ENCODE results near the gene MMP19.
"Not testable (repeated sequence)": the region's sequence is repeated elsewhere in the genome, so short reads cannot be mapped to it uniquely, and the experiment has no call there.

MMP19 gene, protein sequence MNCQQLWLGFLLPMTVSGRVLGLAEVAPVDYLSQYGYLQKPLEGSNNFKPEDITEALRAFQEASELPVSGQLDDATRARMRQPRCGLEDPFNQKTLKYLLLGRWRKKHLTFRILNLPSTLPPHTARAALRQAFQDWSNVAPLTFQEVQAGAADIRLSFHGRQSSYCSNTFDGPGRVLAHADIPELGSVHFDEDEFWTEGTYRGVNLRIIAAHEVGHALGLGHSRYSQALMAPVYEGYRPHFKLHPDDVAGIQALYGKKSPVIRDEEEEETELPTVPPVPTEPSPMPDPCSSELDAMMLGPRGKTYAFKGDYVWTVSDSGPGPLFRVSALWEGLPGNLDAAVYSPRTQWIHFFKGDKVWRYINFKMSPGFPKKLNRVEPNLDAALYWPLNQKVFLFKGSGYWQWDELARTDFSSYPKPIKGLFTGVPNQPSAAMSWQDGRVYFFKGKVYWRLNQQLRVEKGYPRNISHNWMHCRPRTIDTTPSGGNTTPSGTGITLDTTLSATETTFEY

DNA sequence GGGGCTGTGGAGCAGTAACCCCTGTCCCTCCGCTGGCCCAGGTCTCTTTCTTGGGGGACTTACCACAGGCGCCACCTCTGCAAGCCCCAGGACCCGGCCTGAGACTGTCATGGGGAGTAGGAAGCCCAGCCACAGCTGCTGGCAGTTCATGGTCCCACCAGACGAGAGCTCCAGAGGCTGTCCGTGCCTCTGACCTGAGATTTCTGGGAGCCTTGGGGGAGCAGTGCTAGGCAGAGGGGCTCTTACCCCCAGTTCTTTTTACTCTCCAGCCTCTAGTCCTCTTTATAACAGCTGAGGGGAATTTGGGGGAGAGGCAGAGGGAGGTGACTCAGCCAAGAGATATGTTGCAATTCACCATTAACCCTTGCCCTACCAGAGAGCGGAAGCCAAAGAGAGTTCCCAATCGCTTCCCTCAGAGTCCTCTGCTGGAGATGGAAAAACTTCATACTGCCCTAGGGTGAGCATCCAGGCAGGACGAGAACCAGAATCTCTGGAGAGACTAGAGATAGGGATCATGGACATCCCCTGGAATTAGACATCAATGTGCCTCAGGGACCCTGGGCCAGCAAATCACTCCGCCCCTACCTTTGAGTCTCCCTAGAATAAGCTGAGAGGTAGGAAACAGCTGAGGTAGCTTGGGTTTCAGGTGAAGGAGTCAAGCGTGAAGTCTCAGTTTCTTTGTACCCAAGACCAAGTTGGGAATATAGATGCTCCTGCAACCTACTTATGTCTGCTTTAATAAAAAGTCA, at the start of gene MMP19:
TSS of gene MMP19 (minus strand) at position 256 of the 749 bp plus-strand sequence. CDS start at position 150, 106 bp downstream.
- Histone ChIP-seq H3K4me1 (ENCODE audit: control insufficient read depth, insufficient read depth, low read length) (peaks cover 7% of the 10 kb centered on the region), H3K9ac (ENCODE audit: low read length in 2 of 2) (peak within 1 kb of the TSS; percentile 36 to 57), H3K4me3 (ENCODE audit: low read length in 2 of 2) (peak within 1 kb of the TSS; percentile 60 to 64), H3K9me3 (ENCODE audit: control insufficient read depth in 2 of 2, low read length in 2 of 2) (no peaks in the 10 kb centered on the region), H3K27ac (ENCODE audit: low read length) (no peak within 1 kb of the TSS), H3K27me3 (ENCODE audit: control insufficient read depth in 1 of 2, insufficient read depth in 2 of 2, low read length in 2 of 2) (peaks cover 0 to 8% of the 10 kb centered on the region in 2 donors), H3K36me3 (ENCODE audit: control insufficient read depth in 2 of 2, insufficient read depth in 2 of 2, low read length in 2 of 2) (no peaks in the 10 kb centered on the region)

DNA sequence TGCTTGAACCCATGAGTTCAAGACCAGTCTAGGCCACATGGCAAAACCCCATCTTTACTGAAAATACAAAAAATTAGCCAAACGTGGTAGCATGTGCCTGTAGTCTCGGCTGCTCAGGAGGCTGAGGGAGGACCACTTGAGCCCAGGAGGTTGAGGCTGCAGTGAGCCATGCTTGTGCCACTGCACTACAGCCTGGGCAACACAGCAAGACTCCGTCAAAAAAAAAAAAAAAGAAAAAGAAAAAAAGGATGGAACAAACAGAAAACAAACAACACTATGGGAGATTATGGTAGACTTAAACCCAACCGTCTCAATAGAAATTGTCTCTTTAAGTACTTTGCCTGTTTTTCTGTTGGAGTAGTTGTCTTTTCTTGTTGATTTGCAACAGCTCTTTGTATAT, 48.6 kb upstream of the MMP19 start:
- Histone ChIP-seq H3K9me3 (ENCODE audit: control insufficient read depth in 2 of 2, low read length in 2 of 2) (no peaks in the 10 kb centered on the region), H3K4me3 (ENCODE audit: low read length in 2 of 2) (no peak overlapping the region), H3K9ac (ENCODE audit: low read length in 2 of 2) (no peak overlapping the region), H3K27me3 (ENCODE audit: control insufficient read depth in 1 of 2, insufficient read depth in 2 of 2, low read length in 2 of 2) (no peaks in the 10 kb centered on the region), H3K36me3 (ENCODE audit: control insufficient read depth in 2 of 2, insufficient read depth in 2 of 2, low read length in 2 of 2) (no peaks in the 10 kb centered on the region), H3K4me1 (ENCODE audit: control insufficient read depth, insufficient read depth, low read length) (no peaks in the 10 kb centered on the region), H3K27ac (ENCODE audit: low read length) (no peak overlapping the region)

DNA sequence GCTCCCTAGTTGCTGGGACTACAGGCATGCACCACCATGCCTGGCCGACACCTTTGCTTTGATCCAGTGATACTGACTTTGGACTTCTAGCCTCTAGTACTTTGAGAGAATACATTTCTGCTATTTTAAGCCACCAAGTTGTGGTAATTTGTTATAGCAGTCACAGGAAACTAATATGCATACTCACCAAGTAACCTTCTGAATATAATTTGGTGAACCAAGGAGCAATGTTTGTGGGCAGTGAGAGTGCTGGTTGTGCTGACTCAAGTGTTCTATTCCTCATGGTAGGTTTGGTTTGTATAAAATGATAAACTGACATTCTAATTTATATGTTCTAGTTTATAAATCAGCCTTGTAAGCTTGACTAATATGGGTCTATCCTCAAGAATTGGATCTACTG, 42.4 kb upstream of the MMP19 start:
- Histone ChIP-seq H3K9ac (ENCODE audit: low read length in 2 of 2) (no peak overlapping the region), H3K27ac (ENCODE audit: low read length) (no peak overlapping the region), H3K4me1 (ENCODE audit: control insufficient read depth, insufficient read depth, low read length) (no peaks in the 10 kb centered on the region), H3K4me3 (ENCODE audit: low read length in 2 of 2) (no peak overlapping the region), H3K27me3 (ENCODE audit: control insufficient read depth in 1 of 2, insufficient read depth in 2 of 2, low read length in 2 of 2) (no peaks in the 10 kb centered on the region), H3K9me3 (ENCODE audit: control insufficient read depth in 2 of 2, low read length in 2 of 2) (no peaks in the 10 kb centered on the region), H3K36me3 (ENCODE audit: control insufficient read depth in 2 of 2, insufficient read depth in 2 of 2, low read length in 2 of 2) (no peaks in the 10 kb centered on the region)

DNA sequence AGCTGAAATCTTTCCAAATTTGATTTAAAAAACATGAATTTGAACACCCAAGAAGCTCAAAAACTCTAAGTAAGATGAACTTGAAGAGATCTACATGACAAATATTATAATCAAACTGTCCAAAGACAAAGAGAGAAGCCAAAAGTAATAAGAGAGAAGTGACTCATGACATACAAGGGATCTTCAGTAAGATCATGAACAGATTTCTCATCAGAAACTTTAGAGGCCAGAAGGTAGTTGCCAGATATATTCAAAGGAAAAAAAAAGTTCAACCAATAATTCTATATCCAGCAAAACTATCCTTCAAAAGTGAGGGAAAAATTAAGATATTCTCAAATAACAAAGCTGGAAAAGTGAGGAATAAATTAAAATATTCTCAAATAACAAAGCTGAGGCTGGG, 35.1 kb upstream of the MMP19 start:
- H3K36me3 ChIP-seq (ENCODE audit: control insufficient read depth in 2 of 2, insufficient read depth in 2 of 2, low read length in 2 of 2), result no peaks in the 10 kb centered on the region
- H3K9ac ChIP-seq (ENCODE audit: low read length in 2 of 2), result no peak overlapping the region
- H3K27me3 ChIP-seq (ENCODE audit: control insufficient read depth in 1 of 2, insufficient read depth in 2 of 2, low read length in 2 of 2), result no peaks in the 10 kb centered on the region
- H3K27ac ChIP-seq (ENCODE audit: low read length), result no peak overlapping the region
- H3K4me3 ChIP-seq (ENCODE audit: low read length in 2 of 2), result no peak overlapping the region
- no peaks in the 10 kb centered on the region for H3K9me3 ChIP-seq (ENCODE audit: control insufficient read depth in 2 of 2, low read length in 2 of 2)
- H3K4me1 ChIP-seq (ENCODE audit: control insufficient read depth, insufficient read depth, low read length), result no peaks in the 10 kb centered on the region

DNA sequence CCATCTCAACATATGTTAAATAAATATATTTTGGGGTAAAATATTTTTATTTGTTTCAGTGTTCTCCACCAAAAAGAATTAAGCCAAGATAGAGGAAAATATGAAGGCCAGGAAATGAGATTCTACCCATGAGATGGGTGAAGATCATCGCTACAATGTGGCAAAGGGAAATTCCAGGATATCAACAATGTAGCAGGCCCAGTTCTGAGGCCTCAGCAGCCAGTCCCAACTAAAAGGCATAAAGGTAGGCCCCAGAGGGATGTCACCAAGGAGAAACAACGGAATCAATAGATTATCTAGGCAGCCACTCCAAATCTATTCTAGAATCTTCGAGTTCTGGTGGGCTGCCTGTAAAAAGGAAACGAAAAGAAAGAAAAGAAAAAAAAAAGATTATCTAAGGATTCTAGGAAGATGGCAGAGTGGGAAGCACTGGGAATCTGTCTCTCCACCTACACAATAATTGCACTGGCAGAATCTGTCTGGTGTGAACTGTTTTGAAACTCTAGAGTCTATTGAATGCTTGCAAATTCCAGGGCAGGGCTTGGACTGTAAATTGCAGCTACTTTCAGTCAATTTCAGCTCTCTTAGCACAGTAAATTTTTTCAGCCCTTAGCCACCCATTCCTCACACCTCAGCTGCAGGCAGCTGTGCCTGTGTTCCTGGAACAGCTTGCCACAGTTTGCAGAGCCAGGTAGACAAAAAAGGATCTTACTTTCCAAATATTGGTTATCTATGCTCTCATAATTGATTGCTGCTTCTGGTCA, 33.1 kb upstream of the MMP19 start:
- H3K9me3 ChIP-seq (ENCODE audit: control insufficient read depth in 2 of 2, low read length in 2 of 2), result no peaks in the 10 kb centered on the region
- H3K4me3 ChIP-seq (ENCODE audit: low read length in 2 of 2), result no peak overlapping the region
- no peak overlapping the region for H3K27ac ChIP-seq (ENCODE audit: low read length)
- no peaks in the 10 kb centered on the region for H3K4me1 ChIP-seq (ENCODE audit: control insufficient read depth, insufficient read depth, low read length)
- no peaks in the 10 kb centered on the region for H3K27me3 ChIP-seq (ENCODE audit: control insufficient read depth in 1 of 2, insufficient read depth in 2 of 2, low read length in 2 of 2)
- H3K9ac ChIP-seq (ENCODE audit: low read length in 2 of 2), result no peak overlapping the region
- no peaks in the 10 kb centered on the region for H3K36me3 ChIP-seq (ENCODE audit: control insufficient read depth in 2 of 2, insufficient read depth in 2 of 2, low read length in 2 of 2)

DNA sequence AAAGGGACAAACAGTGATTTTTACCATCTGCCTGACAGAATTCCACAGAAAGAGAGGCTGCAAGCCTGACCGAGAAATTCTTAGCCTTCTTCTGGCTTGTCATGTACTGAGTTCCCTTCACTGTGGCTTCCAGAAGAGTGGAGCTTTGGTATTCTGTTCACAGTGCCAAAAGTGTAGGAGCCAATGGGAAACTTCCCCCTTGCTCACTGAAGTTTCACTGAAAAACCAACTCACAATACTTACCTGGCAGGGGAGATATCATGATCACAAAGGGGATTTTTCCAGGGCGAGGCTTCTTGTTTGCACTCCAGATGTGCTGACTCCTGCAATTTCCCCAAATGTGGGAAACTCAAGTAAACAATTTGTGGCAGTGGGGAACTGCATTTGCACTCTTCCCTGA, 31.7 kb upstream of the MMP19 start:
- Histone ChIP-seq H3K9ac (ENCODE audit: low read length in 2 of 2) (no peak overlapping the region), H3K27me3 (ENCODE audit: control insufficient read depth in 1 of 2, insufficient read depth in 2 of 2, low read length in 2 of 2) (no peaks in the 10 kb centered on the region), H3K4me1 (ENCODE audit: control insufficient read depth, insufficient read depth, low read length) (no peaks in the 10 kb centered on the region), H3K36me3 (ENCODE audit: control insufficient read depth in 2 of 2, insufficient read depth in 2 of 2, low read length in 2 of 2) (no peaks in the 10 kb centered on the region), H3K27ac (ENCODE audit: low read length) (no peak overlapping the region), H3K4me3 (ENCODE audit: low read length in 2 of 2) (no peak overlapping the region), H3K9me3 (ENCODE audit: control insufficient read depth in 2 of 2, low read length in 2 of 2) (no peaks in the 10 kb centered on the region)

DNA sequence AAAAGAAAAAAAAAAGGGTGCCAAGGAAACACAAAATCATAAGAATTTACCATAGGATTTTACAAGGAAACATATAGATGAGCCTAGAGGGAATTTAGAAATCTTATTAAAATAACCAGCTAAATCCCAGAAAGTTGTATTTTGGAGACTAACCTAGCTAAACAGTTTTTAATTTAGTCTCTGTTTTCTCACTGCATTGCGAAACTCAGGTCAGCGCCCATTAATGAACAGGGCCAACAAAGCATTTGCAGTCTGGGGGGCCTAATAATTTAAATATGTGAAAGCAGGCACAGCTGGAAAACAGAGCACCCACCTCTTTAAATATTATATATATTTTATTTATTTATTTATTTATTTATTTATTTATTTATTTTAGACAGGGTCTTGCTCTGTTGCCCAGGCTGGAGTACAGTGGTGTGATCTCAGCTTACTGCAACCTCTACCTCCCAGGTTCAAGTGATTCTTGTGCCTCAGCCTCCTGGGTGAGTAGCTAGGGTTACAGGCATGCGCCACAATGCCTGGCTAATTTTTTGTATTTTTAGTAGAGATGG, 23.8 kb upstream of the MMP19 start:
- H3K36me3 ChIP-seq (ENCODE audit: control insufficient read depth in 2 of 2, insufficient read depth in 2 of 2, low read length in 2 of 2); H3K9me3 ChIP-seq (ENCODE audit: control insufficient read depth in 2 of 2, low read length in 2 of 2); H3K9ac ChIP-seq (ENCODE audit: low read length in 2 of 2); H3K27ac ChIP-seq (ENCODE audit: low read length); H3K27me3 ChIP-seq (ENCODE audit: control insufficient read depth in 1 of 2, insufficient read depth in 2 of 2, low read length in 2 of 2); H3K4me1 ChIP-seq (ENCODE audit: control insufficient read depth, insufficient read depth, low read length); H3K4me3 ChIP-seq (ENCODE audit: low read length in 2 of 2): not testable (repeated sequence)

DNA sequence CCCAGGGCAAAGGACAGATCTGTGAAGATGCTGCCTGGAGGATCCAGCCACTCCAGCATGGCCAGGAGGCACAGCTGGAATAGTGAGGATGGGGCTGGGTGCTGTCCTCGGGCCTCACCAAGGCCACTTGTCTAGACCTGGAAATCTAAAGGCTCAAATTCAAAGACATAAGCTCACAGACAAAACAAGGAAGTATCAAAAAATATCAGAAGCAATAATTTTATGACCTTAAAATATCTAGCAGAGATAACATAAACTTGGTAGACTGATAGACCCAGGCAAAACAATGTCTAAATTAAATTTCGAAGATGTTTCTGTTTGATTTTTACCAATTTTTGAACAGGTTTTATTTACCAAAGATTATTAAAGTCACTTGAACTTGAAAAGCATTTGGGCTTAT, 22.6 kb upstream of the MMP19 start:
- H3K4me3 ChIP-seq (ENCODE audit: low read length in 2 of 2), result no peak overlapping the region

DNA sequence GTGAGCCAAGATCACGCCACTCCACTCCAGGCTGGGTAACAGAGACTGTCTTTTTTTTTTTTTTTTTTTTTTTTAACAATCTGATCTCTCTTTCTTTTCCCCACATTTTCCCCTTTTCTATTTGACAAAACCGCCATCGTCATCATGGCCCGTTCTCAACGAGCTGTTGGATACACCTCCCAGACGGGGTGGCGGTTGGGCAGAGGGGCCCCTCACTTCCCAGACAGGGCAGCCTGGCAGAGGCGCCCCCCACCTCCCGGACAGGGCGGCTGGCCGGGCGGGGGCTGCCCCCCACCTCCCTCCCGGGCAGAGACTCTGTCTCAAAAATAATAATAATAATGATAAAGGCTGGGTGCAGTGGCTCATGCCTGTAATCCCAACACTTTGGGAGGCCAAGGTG, 20.2 kb upstream of the MMP19 start:
- not testable (repeated sequence) for H3K27me3 ChIP-seq (ENCODE audit: control insufficient read depth in 1 of 2, insufficient read depth in 2 of 2, low read length in 2 of 2); H3K27ac ChIP-seq (ENCODE audit: low read length); H3K4me1 ChIP-seq (ENCODE audit: control insufficient read depth, insufficient read depth, low read length); H3K9me3 ChIP-seq (ENCODE audit: control insufficient read depth in 2 of 2, low read length in 2 of 2); H3K9ac ChIP-seq (ENCODE audit: low read length in 2 of 2); H3K4me3 ChIP-seq (ENCODE audit: low read length in 2 of 2); H3K36me3 ChIP-seq (ENCODE audit: control insufficient read depth in 2 of 2, insufficient read depth in 2 of 2, low read length in 2 of 2)

More for the DNA sequence above, 22.6 kb upstream of the MMP19 start:
- no peaks in the 10 kb centered on the region for H3K9me3 ChIP-seq (ENCODE audit: control insufficient read depth in 2 of 2, low read length in 2 of 2)
- H3K4me1 ChIP-seq (ENCODE audit: control insufficient read depth, insufficient read depth, low read length), result no peaks in the 10 kb centered on the region
- H3K27me3 ChIP-seq (ENCODE audit: control insufficient read depth in 1 of 2, insufficient read depth in 2 of 2, low read length in 2 of 2), result no peaks in the 10 kb centered on the region
- H3K9ac ChIP-seq (ENCODE audit: low read length in 2 of 2), result no peak overlapping the region
- no peaks in the 10 kb centered on the region for H3K36me3 ChIP-seq (ENCODE audit: control insufficient read depth in 2 of 2, insufficient read depth in 2 of 2, low read length in 2 of 2)
- no peak overlapping the region for H3K27ac ChIP-seq (ENCODE audit: low read length)

DNA sequence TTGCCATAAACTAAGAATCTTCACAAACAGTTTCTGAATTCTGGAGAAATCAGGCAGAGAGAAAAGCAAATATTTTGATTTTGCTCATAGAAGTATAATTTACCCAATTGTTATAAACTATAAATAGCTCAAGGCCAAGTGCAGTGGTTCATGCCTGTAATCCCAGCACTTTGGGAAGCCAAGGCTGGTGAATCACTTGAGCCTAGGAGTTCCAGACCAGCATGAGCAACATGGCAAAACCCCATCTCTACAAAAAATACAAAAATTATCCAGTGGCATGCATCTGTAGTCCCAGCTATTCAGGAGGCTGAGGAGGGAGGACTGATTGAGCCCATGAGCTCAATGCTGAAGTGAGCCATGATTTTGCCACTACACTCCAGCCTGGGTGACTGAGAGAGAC, 19.6 kb upstream of the MMP19 start:
- no peaks in the 10 kb centered on the region for H3K9me3 ChIP-seq (ENCODE audit: control insufficient read depth in 2 of 2, low read length in 2 of 2)
- no peaks in the 10 kb centered on the region for H3K27me3 ChIP-seq (ENCODE audit: control insufficient read depth in 1 of 2, insufficient read depth in 2 of 2, low read length in 2 of 2)
- H3K27ac ChIP-seq (ENCODE audit: low read length), result no peak overlapping the region
- H3K9ac ChIP-seq (ENCODE audit: low read length in 2 of 2), result no peak overlapping the region
- no peak overlapping the region for H3K4me3 ChIP-seq (ENCODE audit: low read length in 2 of 2)
- no peaks in the 10 kb centered on the region for H3K36me3 ChIP-seq (ENCODE audit: control insufficient read depth in 2 of 2, insufficient read depth in 2 of 2, low read length in 2 of 2)
- H3K4me1 ChIP-seq (ENCODE audit: control insufficient read depth, insufficient read depth, low read length), result no peaks in the 10 kb centered on the region
